ENCODE data around the gene KYNU.

- TF ChIP-seq EZH2 (conservative IDR thresholded peaks at IDR 0.05; ENCODE audit: low read depth, low read length) (no peak), CEBPB (IDR thresholded peaks at IDR 0.05; ENCODE audit: borderline replicate concordance, low read depth, low read length) (peak; percentile 89), POLR2AphosphoS5 (IDR thresholded peaks at IDR 0.05; ENCODE audit: low read depth, low read length) (no peak), CTCF (CRISPR knock-in tag; IDR thresholded peaks at IDR 0.05) (peak; percentile 83), PRMT3 (CRISPR knock-in tag; IDR thresholded peaks at IDR 0.05; ENCODE audit: borderline replicate concordance, low read depth) (no peak), EEA1 (CRISPR knock-in tag; IDR thresholded peaks at IDR 0.05; ENCODE audit: borderline replicate concordance) (no peak), GATA4 (IDR thresholded peaks at IDR 0.05; ENCODE audit: borderline replicate concordance, low read depth) (no peak), RAD21 (CRISPR knock-in tag; IDR thresholded peaks at IDR 0.05) (peak; percentile 57; the same call in 1 of the 2 replicates)
- TF ChIP-seq, protein P1, sequence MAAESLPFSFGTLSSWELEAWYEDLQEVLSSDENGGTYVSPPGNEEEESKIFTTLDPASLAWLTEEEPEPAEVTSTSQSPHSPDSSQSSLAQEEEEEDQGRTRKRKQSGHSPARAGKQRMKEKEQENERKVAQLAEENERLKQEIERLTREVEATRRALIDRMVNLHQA (CRISPR knock-in tag; IDR thresholded peaks at IDR 0.05) = no peak
Measured at GRCh38 chr2:143034292-143035074, 157.0 kb downstream of the KYNU start.

Measured in HepG2 (cell line).